Measurements from ENCODE around the gene SLC34A3.

Gene SLC34A3

GRCh38 chr9:137218754-137219271 lies 11.9 kb upstream of the SLC34A3 start:
- peak; percentile 34 for DNase-seq

DNA sequence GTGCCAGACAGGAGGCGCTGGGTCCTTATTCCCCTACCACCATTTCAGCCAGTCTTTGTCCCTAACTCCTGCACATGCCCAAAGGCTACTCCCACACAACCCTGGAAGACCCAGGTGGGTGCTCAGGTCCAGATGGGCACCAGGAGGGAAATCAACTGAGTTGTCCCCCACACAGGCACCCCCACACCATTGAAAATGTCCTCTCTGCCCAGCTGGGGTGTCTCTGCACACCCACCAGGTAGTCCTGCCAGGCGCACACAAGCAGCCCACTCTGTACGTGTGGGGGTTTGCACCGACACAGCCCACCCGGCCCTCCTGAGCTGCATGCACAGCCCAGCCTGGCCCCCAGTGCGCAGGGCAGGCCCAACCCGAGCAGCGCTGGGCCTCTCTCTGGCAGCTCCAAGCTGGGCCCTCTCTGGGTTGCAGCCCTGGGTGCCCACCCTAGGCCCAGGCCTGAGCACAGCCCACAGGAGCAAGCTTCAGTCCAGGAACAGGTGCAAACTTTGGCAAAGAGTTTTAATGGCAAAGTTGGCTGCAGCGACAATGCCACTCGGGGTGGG lies 10.9 kb upstream of the SLC34A3 start:
- DNase-seq, result no peak

DNA sequence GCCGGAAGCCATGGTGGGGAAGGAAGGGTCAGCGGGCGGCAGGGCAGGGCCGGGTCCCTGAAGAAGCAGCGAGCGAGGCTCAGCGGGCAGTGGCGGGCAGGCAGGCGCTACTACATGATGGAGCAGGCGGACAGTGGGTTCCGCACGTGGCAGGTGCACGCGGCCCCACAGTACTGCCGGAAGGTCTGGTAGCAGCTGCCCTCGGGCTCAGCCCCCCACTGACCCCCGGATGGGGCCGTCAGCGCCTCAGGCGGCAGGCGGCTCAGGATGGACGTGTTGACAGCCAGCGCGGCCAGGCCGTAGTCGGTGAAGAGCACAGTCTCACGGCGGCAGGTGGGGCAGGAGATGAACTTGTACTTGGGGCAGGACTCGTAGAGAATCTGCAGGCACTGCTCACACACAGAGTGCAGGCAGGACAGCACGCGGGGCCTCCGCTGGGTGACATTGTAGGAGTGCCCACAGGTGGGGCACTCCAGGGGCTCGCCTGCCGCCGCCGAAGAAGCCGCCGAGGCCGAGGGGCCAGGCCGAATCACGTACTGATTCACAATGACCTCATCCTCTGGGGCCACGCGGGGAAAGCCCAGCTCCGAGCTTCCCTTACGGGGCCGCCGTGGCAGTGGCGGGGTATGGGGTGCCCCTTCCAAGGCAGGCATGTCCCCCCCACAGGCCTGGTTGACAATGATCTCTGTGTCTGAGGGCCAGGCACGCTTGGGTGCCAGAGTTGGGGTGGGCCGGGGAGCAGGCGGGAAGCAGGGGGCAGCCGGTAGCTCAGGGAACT lies 10.2 kb upstream of the SLC34A3 start:
- DNase-seq, result no peak

DNA sequence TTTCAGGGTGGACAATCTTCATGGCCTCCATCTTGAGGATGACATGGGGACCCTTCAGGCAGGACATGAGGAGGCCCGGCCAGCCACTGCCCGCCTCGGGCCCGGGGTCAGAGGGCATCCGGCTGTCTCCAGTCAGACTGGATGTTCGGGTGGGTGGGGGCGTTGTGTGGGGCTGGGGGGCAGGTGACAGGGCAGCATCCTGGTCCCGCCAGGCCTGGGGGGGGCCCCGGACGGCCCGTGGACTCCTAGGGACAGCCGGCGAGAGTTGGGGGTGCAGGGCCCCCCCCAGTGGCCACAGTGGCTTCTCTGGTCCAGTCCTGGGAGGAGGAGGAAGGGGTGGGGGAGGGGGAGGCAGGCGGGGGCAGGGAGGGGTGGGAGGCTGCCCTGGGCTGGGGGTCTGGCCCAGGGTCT lies 9.6 kb upstream of the SLC34A3 start:
- DNase-seq, result no peak

GRCh38 chr9:137221506-137222111 lies 9.1 kb upstream of the SLC34A3 start:
- no peak for DNase-seq

GRCh38 chr9:137222190-137223077 lies 8.3 kb upstream of the SLC34A3 start, which contains the start of gene RNF208:
Gene RNF208 (minus strand): TSS chr9:137222240. CDS start chr9:137221212, 1,028 bp downstream.
- no peak for DNase-seq

DNA sequence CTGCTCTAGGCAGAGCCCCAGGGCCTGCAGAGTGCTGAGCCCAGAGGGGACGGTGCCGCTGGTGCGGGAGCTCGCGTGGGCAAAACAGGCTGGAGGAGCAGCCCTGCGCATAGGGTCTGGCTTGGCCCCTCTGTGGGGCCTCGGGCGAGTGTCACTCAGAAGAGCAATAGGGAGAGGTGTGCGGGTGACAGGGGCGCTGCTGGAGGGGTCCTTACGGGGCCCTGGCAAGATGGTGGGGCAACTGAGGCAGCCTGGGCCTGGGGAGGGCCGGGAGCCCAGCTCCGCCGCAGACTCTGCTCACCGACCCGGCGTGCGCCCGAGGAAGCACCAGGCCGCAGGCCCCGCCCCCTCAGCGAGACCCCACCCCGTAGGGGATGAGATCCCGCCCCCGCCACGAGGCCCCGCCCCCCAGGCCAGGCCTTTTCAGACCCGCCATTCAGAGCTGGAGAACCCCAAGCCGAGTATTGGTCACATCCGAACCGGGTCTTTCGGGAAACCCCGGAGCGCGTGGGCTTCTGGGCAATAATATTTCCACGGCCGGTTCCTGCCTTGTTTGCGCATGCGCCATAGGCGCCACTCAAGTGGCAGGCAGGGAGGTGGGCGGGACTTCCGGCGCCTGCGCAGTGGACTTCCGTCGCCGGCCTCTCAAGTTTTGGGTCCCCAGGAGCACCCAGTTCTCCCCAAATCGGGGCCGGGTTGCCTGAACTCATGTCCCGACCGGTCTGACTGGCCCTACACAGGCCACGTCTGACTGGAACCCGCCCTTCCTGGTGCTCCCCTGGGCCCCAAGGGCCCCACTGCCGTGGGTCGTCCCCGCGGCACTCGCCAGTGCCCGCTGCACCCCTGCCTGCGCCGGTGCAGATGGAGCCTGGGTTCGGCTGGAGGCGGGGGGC lies 7.4 kb upstream of the SLC34A3 start:
- DNase-seq, result peak; percentile 100

DNA sequence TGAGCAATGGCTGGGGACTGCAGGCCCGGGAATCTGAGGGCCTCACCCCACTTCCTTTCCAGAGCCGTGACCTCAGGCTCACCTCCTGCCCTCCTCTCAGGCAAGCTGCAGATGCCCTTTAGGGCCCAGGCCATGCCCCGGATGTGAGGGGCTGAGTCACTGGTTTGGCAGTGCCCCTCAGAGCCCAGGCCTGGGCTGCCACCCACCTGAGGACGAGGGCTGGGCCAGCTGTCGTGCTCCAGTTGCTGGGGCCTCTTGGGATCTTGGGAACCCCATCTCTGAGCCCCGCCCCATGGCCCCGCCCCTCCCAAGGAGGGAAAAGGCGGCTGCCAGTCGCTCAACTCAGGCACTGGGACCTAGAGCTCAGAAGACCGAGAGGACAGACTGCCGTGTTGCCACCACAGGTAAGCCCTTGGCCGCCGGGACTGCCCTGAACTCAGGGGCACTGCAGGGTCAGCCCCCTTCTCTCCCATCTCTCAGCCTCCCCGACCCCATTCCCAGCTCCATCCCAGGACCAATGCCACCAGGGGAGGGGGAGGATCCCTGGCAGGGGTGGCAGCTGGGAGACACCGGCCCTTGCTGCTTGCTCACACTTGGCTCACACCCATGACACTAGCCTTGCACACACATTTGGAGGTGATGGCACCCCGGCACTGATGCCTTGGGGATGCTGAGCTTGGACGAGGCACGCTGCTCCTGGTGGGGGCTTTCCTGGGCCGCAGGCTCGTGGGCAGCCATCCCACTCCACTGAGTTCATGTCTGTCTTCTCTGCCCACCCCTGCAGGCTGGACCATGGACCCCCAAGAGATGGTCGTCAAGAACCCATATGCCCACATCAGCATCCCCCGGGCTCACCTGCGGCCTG lies 5.6 kb upstream of the SLC34A3 start, which contains the start of gene CYSRT1:
TSS of gene CYSRT1 (plus strand) at position 345 of the 865 bp plus-strand sequence. CDS start at position 793, 448 bp downstream.
- no peak for DNase-seq

- DNase-seq, result no peak
Measured at GRCh38 chr9:137225699-137226331, 4.9 kb upstream of the SLC34A3 start.

- DNase-seq, result no peak
Measured at GRCh38 chr9:137226338-137227053, 4.2 kb upstream of the SLC34A3 start.

DNA sequence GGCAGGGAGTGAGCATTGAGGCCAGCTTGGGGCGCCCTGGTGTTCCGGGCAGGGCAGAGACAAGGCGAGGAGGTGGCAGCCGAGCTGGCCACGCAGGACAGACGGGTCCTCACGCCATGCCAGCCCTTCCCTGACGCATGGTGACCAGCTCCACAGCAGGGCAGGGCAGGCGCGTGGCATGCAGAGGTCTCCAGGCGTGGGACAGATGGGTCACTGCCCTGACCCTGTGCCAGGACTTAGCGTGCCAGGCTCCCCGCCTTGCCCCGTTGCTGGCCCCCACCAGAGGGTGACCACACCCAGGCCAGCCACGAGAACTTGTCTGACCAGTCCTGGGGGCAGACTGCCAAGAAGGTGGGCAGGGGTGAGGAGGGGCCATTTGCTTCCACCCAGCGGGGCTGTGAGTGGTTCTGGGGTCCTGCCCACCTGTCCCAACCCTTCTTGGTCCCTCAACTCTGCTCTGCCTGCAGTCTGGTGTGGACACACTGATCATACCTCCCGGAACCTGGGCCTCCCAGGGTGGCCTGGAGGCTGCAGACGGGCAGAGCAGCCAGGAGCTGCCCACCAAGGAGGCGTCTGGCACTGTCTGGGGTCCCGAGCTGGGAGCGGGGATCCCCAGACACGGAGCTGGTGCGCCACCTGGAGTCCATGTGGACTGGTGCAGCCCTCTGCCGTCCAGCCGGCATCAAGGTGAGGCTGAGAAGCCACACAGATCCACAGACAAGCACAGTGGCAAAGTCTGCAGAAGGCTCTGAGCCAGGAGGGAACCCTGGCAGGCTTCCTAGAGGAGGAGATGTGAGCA lies 3.4 kb upstream of the SLC34A3 start, which contains the start of gene RNF224:
TSS of gene RNF224 (plus strand) at position 449 of the 799 bp plus-strand sequence. CDS start 834 bp downstream, outside the sequence.
- peak; percentile 55 for DNase-seq

GRCh38 chr9:137227853-137228505 lies 2.7 kb upstream of the SLC34A3 start:
- DNase-seq, result no peak

DNA sequence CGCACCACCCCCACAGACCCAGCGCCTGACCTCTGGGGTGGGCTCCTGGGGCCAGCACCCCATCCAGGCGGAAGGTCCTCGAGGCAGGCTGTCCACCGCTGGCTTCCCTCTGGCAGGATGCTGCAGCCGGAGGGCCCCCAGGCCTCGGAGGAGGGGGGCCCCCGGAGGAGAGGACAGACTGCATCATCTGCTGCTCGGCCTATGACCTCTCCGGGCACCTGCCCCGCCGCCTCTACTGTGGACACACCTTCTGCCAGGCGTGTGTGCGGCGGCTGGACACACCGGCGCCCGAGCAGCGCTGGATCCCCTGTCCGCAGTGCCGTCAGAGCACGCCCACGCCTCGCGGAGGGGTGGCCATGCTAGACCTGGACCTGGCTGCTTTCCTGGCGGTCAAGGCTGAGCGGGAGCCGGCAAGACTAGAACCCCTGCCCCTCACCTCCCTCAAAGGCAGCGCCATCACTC lies 2.2 kb upstream of the SLC34A3 start:
- no peak for DNase-seq

- DNase-seq, result no peak
Measured at GRCh38 chr9:137228968-137229896, 1.5 kb upstream of the SLC34A3 start.

- DNase-seq, result no peak
Measured at GRCh38 chr9:137229903-137230704, 597 bp upstream of the SLC34A3 start.

Data from inflammatory macrophage treated with lipopolysaccharide for 4 hours (primary cell).